Stimulated activated CD8-positive, alpha-beta memory T cell treated with anti-CD3 and anti-CD28 coated beads, Interleukin-7, amount 100 ng/mL, for 48 hours (primary cell): ENCODE data around the gene SLC38A7.
A peak's percentile ranks its signal among the peaks of the same experiment; 100 is the strongest.
"Not testable (repeated sequence)": the region's sequence is repeated elsewhere in the genome, so short reads cannot be mapped to it uniquely, and the experiment has no call there.

Experiments used
- DNase-seq, 2 donors: peaks; one replicate each; pipeline ENCODE4 v3.0.0-alpha.2; 2020; ENCODE audit warnings: low read depth in 1 of 2; ENCODE audit errors: extremely low read depth in 1 of 2

Gene SLC38A7

DNA sequence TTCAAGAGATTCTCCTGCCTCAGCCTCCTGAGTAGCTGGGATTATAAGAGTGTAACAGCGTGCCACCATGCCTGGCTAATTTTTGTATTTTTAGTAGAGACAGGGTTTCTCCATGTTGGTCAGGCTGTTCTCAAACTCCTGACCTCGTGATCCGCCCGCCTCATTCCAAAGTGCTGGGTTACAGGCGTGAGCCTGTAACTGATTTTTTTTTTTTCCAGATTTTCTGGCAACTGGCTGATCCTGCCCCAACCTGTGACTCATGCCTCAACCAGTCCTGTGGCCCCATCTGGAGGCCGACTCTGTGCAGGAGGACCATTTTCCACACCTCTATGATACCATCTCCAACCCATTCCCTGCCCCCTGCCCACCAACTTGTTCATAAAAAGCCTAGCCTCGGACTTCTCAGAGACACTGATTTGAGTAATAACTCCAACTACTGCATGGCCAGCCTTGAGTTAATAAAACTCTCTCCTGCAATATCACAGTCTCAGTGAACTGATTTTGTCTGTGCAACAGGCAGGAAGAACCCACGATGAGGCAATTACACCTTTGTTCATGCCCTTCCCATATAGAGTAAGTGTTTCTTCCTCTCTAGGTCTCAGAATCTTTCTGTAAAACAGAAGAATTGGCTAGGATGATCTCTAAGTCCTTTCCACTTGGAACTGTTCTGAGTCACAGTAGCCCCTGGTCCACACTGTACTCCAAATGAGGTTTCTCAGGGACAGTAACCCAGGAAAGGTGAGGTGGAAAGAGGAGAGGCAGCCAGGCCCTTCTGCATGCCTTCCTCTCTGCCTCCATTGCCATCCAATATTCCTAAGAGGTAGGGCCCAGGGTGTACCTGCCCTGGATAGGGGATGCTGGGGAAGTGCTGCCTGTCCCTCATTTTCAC is 46.2 kb downstream of the SLC38A7 start:
- DNase-seq, result no peak

DNA sequence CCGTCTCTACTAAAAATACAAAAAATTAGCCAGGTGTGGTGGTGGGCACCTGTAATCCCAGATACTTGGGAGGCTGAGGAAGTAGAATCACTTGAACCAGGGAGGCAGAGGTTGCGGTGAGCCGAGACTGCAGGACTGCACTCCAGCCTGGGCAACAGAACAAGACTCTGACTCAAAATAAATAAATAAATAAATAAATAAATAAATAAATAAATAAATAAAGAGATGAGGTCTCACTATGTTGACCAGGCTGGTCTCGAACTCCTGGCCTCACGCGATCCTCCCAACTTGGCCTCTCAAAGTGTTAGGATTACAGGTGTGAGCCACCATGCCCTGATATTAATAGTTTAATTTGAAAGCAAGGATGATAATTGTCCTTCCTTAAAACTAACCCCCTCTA is 47.5 kb downstream of the SLC38A7 start:
- not testable (repeated sequence) for DNase-seq

GRCh38 chr16:58636466-58636865 is 48.1 kb downstream of the SLC38A7 start:
- DNase-seq, result no peak

GRCh38 chr16:58635502-58635901 is 49.1 kb downstream of the SLC38A7 start:
- DNase-seq, result no peak

GRCh38 chr16:58634265-58634802 is 50.2 kb downstream of the SLC38A7 start:
- no peak for DNase-seq

DNA sequence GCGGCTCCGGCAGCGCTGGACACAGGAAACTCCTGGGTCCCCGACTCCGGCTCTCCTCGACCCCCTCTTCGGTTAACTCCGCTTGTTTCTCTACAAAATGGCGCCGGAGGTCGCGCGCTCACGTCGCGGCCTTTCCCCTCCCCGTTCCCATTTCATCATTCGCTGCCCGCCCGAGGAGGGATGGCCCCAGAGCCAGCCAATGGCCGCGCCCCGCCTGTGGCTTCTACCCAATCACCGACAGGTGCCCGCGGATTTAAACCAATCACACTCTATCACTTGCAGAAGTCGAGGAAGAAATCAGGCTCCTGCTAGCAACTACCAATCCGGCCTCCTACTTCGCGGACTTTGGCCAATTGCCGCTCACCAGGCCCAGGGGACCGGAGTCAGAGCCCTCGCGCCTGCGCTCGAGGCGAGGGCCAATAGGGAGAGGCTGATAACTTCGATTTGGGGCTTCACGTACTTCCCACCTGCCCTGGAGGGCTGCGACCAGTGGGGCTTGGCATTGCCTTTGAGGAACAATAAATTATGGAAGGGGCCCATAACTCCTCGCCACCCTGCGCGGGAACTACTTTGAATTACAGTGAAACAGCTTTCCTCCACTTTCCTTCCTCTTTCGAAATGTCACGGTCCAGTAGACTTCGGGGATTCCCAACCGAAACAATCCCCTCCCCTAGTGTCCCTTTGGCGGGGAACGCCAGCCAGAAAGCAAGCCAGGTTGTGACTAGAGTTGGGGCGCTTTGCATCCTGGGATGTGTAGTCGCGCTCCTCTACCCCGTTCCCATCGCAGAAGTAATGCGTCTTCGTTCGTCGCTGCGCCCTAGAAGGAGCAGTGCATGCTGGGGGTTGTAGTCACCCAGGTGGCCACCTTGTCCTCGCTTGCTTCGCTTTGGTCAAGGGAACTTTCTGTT is 54.6 kb downstream of the SLC38A7 start, which contains the start of gene CNOT1:
Gene CNOT1, minus strand, starts transcription at position 94 of the 908 bp plus-strand sequence. CDS start 30,489 bp downstream, outside the sequence.
- peak; percentile 96 for DNase-seq

- peak; percentile 7 to 44 for DNase-seq
These were observed 55.5 kb downstream of the SLC38A7 start for GRCh38 chr16:58628845-58629732.

GRCh38 chr16:58624209-58624608 is 60.4 kb downstream of the SLC38A7 start:
- no peak for DNase-seq

DNA sequence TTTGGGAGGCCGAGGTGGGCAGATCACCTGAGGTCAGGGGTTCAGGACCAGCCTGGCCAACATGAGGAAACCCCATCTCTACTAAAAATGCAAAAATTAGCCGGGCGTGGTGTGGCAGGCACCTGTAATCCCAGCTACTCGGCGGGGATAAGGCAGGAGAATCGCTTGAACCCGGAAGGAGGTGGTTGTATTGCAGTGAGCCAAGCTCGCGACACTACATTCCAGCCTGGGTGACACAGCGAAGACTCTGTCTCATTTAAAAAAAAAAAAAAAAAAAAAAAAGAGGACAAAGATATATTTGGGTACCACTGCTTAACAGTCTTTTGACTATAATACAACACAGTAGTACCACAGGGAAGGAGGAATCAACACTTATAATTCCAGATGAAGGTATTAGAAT is 64.2 kb downstream of the SLC38A7 start:
- no peak for DNase-seq

- DNase-seq, result no peak
These were observed 69.3 kb downstream of the SLC38A7 start for GRCh38 chr16:58615280-58615679.
